Measurements from ENCODE around the gene CARS2. TPM values are rescaled to one million over a fixed set of nuclear protein-coding genes. Genes with fewer than 3 reads are reported as not detected.
"Not testable (repeated sequence)": the region's sequence is repeated elsewhere in the genome, so short reads cannot be mapped to it uniquely, and the experiment has no call there.

The CARS2 gene
- total RNA-seq, 3 donors from 2014 or later, result 39.8 to 71.4 (median 56.4) TPM

DNA sequence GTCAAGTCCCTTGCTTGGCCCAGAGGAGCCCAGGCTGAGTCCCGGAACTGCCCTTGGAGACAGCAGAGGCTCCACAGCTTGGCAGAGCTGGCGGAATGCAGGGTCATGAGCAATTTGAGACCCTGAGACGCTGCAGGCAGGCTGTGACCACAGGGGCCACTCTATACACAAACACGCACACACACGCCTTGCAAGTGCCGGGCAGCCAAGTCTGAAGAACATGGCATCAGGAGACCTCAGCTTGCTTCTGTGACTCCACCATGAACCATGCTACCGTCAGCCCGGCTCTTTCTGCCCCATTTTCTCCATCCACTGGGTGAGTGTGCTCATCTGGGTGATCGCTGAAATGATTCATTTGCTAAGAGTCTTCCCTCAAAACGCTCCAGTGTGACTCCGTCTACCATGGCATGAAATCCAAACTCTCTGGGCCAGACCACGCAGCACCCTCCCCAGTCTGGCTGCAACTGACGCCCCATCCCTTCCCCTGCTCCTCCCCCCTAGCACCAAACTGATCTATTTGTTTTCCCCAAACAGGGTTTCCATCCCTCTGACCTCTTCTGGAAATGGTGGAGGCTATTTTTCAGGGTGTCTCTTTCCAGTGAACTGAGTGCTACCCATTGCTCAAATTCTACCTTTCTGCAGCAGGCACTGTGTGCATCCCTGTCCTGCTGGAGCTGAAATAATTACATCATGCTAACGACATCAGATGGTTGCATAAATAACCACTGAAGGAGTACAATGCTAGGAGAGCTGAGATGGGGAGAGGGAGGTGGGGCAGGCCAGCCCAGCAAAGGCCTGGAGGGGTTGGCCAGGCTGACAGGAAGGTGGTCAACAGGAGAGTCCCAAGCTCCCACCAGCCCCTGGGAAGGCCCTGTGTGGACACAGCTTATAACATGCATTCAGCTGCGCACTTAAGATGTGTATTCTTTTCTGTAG, 3.1 kb downstream of the CARS2 start:
- DNase-seq, result no peak
- Histone ChIP-seq H3K9me3 (no peaks in the 10 kb centered on the region), H3K4me1 (ENCODE audit: low read depth) (peaks cover 7% of the 10 kb centered on the region), H3K4me3 (no peak overlapping the region), H3K36me3 (ENCODE audit: low read depth) (no peaks in the 10 kb centered on the region)
- TF ChIP-seq, protein P1, sequence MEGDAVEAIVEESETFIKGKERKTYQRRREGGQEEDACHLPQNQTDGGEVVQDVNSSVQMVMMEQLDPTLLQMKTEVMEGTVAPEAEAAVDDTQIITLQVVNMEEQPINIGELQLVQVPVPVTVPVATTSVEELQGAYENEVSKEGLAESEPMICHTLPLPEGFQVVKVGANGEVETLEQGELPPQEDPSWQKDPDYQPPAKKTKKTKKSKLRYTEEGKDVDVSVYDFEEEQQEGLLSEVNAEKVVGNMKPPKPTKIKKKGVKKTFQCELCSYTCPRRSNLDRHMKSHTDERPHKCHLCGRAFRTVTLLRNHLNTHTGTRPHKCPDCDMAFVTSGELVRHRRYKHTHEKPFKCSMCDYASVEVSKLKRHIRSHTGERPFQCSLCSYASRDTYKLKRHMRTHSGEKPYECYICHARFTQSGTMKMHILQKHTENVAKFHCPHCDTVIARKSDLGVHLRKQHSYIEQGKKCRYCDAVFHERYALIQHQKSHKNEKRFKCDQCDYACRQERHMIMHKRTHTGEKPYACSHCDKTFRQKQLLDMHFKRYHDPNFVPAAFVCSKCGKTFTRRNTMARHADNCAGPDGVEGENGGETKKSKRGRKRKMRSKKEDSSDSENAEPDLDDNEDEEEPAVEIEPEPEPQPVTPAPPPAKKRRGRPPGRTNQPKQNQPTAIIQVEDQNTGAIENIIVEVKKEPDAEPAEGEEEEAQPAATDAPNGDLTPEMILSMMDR (IDR thresholded peaks at IDR 0.05), result no peak
- intact Hi-C loops (cut with DNase I, micrococcal nuclease), result no loop called here
- no peak for ATAC-seq

DNA sequence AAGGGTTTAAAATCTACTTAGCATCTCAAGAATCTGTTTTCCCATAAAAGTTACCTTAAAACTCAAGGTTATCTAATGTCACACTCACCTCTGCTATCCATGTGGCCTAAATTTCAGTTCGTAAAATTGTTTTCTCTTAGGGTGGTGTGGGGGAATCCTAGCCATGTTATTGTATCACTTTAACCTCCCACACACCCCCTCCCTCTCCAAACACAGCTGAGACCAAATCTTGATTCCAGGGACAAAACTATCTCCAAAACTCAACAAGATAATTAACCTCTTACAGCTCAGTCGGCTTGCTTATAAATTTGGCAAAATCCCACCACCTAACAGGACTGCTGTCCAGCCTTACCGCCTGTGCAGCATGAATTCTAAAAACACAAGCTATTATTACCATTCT, 3.8 kb downstream of the CARS2 start:
- Histone ChIP-seq H3K4me3 (no peak overlapping the region), H3K36me3 (ENCODE audit: low read depth) (no peaks in the 10 kb centered on the region), H3K9me3 (no peaks in the 10 kb centered on the region), H3K4me1 (ENCODE audit: low read depth) (peaks cover 7% of the 10 kb centered on the region)
- intact Hi-C loops (cut with DNase I, micrococcal nuclease), result no loop called here
- ATAC-seq, result no peak
- TF ChIP-seq, protein P1 (IDR thresholded peaks at IDR 0.05), result no peak
- no peak for DNase-seq

DNA sequence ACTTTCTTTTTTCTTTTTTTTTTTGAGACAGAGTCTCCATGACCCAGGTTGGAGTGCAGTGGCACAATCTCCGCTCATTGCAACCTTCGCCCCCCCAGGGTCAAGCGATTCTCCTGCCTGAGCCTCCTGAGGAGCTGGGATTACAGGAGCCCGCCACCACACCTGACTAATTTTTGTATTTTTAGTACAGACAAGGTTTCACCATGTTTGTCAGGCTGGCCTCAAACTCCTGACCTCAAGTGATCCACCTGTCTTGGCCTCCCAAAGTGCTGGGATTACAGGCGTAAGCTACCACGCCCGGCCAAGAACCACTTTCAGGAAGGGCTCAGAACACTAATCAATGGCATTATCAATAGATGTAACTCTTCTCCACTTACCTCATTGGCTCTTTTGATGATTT, 4.9 kb downstream of the CARS2 start:
- DNase-seq; H3K4me3 ChIP-seq; intact Hi-C loops (cut with DNase I, micrococcal nuclease); ATAC-seq; H3K4me1 ChIP-seq (ENCODE audit: low read depth); H3K9me3 ChIP-seq; H3K36me3 ChIP-seq (ENCODE audit: low read depth): not testable (repeated sequence)

DNA sequence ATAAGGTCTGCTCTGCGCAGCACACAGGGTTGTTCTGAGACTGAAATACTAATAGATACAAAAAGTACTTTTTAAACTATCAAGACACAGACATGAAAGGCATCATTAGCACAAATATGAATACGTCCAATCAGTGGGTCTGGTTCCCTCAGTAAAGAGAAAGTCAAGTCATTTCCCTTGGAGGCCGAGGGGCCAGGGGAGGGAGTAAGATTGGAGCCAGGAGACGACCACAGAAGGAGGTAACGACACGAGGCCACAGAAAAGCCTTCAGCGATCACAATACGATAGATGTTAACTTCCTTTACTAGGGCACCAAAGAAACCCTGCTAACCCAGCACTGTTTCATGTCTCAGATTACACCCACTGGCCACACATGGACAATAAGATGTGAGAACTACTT, 5.3 kb downstream of the CARS2 start:
- H3K36me3 ChIP-seq (ENCODE audit: low read depth), result no peaks in the 10 kb centered on the region

DNA sequence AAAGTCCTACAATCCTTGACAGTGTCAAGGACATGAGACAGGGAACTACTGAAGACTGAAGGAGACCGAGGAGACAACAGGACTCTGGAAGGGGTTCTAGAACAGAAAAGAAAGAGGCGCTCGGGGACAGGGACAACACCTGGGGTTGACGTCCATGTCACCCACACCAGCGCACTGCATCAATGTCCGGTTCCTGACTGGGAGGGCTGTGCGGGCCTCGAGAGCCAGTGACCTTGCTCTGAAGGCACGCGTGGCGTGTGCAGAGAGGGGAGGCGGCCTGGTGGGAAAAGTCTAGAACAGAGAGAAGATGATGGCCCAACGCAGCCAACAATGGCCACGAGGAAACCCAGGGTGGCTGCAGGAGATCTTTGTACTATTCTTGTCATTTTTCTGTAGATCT, 5.7 kb downstream of the CARS2 start:
- H3K36me3 ChIP-seq (ENCODE audit: low read depth), result no peaks in the 10 kb centered on the region
- intact Hi-C loops (cut with DNase I, micrococcal nuclease), result no loop called here
- DNase-seq, result no peak
- H3K4me3 ChIP-seq, result no peak overlapping the region
- TF ChIP-seq, protein P1 (IDR thresholded peaks at IDR 0.05), result no peak
- no peak for ATAC-seq
- H3K9me3 ChIP-seq, result no peaks in the 10 kb centered on the region
- H3K4me1 ChIP-seq (ENCODE audit: low read depth), result no peaks in the 10 kb centered on the region

More for the DNA sequence above, 5.3 kb downstream of the CARS2 start:
- intact Hi-C loops (cut with DNase I, micrococcal nuclease), result no loop called here
- TF ChIP-seq, protein P1 (IDR thresholded peaks at IDR 0.05), result no peak
- H3K4me1 ChIP-seq (ENCODE audit: low read depth), result no peaks in the 10 kb centered on the region
- no peak overlapping the region for H3K4me3 ChIP-seq
- no peak for ATAC-seq
- no peaks in the 10 kb centered on the region for H3K9me3 ChIP-seq
- no peak for DNase-seq

Data from mucosa of descending colon (tissue), 3 donors.